K562 (cell line): ENCODE data around the gene CCDC88C.

Experiments used
- CEBPB ChIP-seq: fragments of 450-650 bp; IDR thresholded peaks from 2 replicates; pipeline ENCODE4 v1.6.1; 2016; ENCODE audit warnings: missing genetic modification characterization, missing compliant biosample characterization
- KDM1A ChIP-seq, 2 experiments: fragments of 450-650 bp; IDR thresholded peaks; 2 replicates each; pipeline ENCODE4 v1.6.1; 2016; ENCODE audit warnings: mild to moderate bottlenecking in 2 of 2
- MCM5 ChIP-seq: fragments of 450-650 bp; IDR thresholded peaks from 2 replicates; pipeline ENCODE4 v1.6.1; 2016; ENCODE audit warnings: low read depth
- SRSF9 ChIP-seq: fragments of 200-400 bp; formaldehyde crosslinking; IDR thresholded peaks from 2 replicates; pipeline ENCODE4 v1.6.1; 2017; ENCODE audit warnings: low read depth, low read length, borderline replicate concordance
- STAT6 ChIP-seq: sonication (generic); formaldehyde crosslinking; IDR thresholded peaks from 2 replicates; pipeline ENCODE4 v1.8.1; 2023; ENCODE audit warnings: mild to moderate bottlenecking, missing genetic modification reagents
- TRIM28 ChIP-seq: fragments of 450-650 bp; IDR thresholded peaks from 2 replicates; pipeline ENCODE4 v1.6.1; 2017
- TF ChIP-seq, protein P1 (sequence below), 3 experiments: IDR thresholded peaks in 2 of 3; conservative IDR thresholded peaks in 1 of 3; 2 replicates each; pipeline ENCODE4 v1.5.1; 2011 to 2012; ENCODE audit warnings: low read length in 3 of 3, mild to moderate bottlenecking in 3 of 3, control low read depth in 2 of 3, improper control_type of control experiment in 1 of 3, inconsistent platforms in 1 of 3, low read depth in 1 of 3, mixed read lengths in 1 of 3, moderate library complexity in 1 of 3; ENCODE audit not compliant: insufficient read depth in 2 of 3

- TF ChIP-seq, protein P1, sequence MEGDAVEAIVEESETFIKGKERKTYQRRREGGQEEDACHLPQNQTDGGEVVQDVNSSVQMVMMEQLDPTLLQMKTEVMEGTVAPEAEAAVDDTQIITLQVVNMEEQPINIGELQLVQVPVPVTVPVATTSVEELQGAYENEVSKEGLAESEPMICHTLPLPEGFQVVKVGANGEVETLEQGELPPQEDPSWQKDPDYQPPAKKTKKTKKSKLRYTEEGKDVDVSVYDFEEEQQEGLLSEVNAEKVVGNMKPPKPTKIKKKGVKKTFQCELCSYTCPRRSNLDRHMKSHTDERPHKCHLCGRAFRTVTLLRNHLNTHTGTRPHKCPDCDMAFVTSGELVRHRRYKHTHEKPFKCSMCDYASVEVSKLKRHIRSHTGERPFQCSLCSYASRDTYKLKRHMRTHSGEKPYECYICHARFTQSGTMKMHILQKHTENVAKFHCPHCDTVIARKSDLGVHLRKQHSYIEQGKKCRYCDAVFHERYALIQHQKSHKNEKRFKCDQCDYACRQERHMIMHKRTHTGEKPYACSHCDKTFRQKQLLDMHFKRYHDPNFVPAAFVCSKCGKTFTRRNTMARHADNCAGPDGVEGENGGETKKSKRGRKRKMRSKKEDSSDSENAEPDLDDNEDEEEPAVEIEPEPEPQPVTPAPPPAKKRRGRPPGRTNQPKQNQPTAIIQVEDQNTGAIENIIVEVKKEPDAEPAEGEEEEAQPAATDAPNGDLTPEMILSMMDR (IDR thresholded peaks at IDR 0.05 in 2 of 3, conservative IDR thresholded peaks at IDR 0.05 in 1 of 3; ENCODE audit: insufficient read depth in 2 of 3, low read depth in 1 of 3, low read length in 3 of 3) = no peak
- TF ChIP-seq KDM1A (IDR thresholded peaks at IDR 0.05) = no peak
- no peak for TF ChIP-seq MCM5
- TF ChIP-seq CEBPB (tag) = no peak
- no peak for TF ChIP-seq TRIM28
- no peak for TF ChIP-seq STAT6
- no peak for TF ChIP-seq SRSF9
Measured at GRCh38 chr14:91310606-91311283, 106.9 kb downstream of the CCDC88C start.
